GM12878 (cell line): ENCODE measurements around the gene HADHA. TPM values are rescaled to one million over a fixed set of nuclear protein-coding genes. Genes with fewer than 3 reads are reported as not detected.

ENCODE experiments used
- ATAC-seq: fragments of 200-7000 bp; cut with Tn5 transposase; 3 replicates; pipeline ENCODE4 v1.9.1; 2020; ENCODE audit warnings: mild to moderate bottlenecking, moderate library complexity
- BruUV-seq: library from RNA; stranded (reverse); fragments of 400-500 nt; replicated peaks from 2 replicates; lab custom pipeline; 2021; lab: Mats Ljungman, UMichigan
- CTCF ChIA-PET: fragments of 300-600 bp; sonication (Branson Sonifier 250); formaldehyde crosslinking; extraction: SDS; loops from one replicate; lab custom pipeline; 2021; ENCODE audit warnings: inconsistent platforms; lab: Yijun Ruan, JAX
- POLR2A ChIA-PET: fragments of 350-600 bp; formaldehyde crosslinking; extraction: SDS; loops from one replicate; lab custom pipeline; 2021; ENCODE audit warnings: inconsistent platforms; lab: Charles Lee
- RAD21 ChIA-PET: fragments of 300-600 bp; sonication (Branson Sonifier 250); formaldehyde crosslinking; loops from one replicate; lab custom pipeline; 2023; ENCODE audit warnings: antibody characterized with exemption; ENCODE audit not compliant: unreplicated experiment; lab: Charles Lee
- SMC1A ChIA-PET: fragments of 300-600 bp; sonication (Branson Sonifier 250); formaldehyde crosslinking; loops from one replicate; lab custom pipeline; 2023; ENCODE audit not compliant: unreplicated experiment, uncharacterized antibody; lab: Charles Lee
- DNase-seq: peaks from one replicate; pipeline ENCODE4 v3.0.0-alpha.2; 2011; ENCODE audit warnings: low read depth, low spot score
- FAIRE-seq: peaks from 3 replicates; lab custom pipeline; 2011; peaks lifted over from hg19 to GRCh38; lab: Jason Lieb, UNC
- H2AFZ ChIP-seq: 2 replicates; pipeline ENCODE4 v1.6.0; 2011; ENCODE audit warnings: low read depth, low read length, control low read depth; ENCODE audit not compliant: control insufficient read depth
- H3K27ac ChIP-seq: 2 replicates; pipeline ENCODE4 v1.5.1; 2011; ENCODE audit warnings: control low read depth; ENCODE audit not compliant: control insufficient read depth, insufficient read depth
- H3K27me3 ChIP-seq, 2 experiments: replicated peaks in 1 of 2; 2 replicates each; pipeline versions ENCODE4 v1.6.0 to v1.6.1; 2011; ENCODE audit warnings: low read length in 1 of 2; ENCODE audit not compliant: control insufficient read depth in 2 of 2, insufficient read depth in 2 of 2
- H3K36me3 ChIP-seq, 2 experiments: 2 replicates each; pipeline ENCODE4 v1.5.1; 2011; ENCODE audit warnings: low read length in 1 of 2; ENCODE audit not compliant: control insufficient read depth in 2 of 2, insufficient read depth in 2 of 2
- H3K4me1 ChIP-seq: 2 replicates; pipeline ENCODE4 v1.6.1; 2011; ENCODE audit warnings: mild to moderate bottlenecking, low read length, moderate library complexity, mixed read lengths; ENCODE audit not compliant: control insufficient read depth, insufficient read depth
- H3K4me2 ChIP-seq: 2 replicates; pipeline ENCODE4 v1.6.0; 2011; ENCODE audit warnings: control low read depth; ENCODE audit not compliant: control insufficient read depth, insufficient read depth
- H3K4me3 ChIP-seq: fragments of 200-600 bp; sonication (generic); 2 replicates; pipeline ENCODE4 v1.5.1; 2016
- H3K79me2 ChIP-seq: 2 replicates; pipeline ENCODE4 v1.6.0; 2011; ENCODE audit warnings: low read length; ENCODE audit not compliant: control insufficient read depth, insufficient read depth
- H3K9ac ChIP-seq: 2 replicates; pipeline ENCODE4 v1.8.0; 2011; ENCODE audit warnings: low read length, control low read depth, mixed read lengths; ENCODE audit not compliant: control insufficient read depth, insufficient read depth
- H3K9me3 ChIP-seq: replicated peaks from 3 replicates; pipeline ENCODE4 v1.5.1; 2011; ENCODE audit warnings: mild to moderate bottlenecking, low read length; ENCODE audit not compliant: control insufficient read depth, insufficient read depth
- H4K20me1 ChIP-seq: 2 replicates; pipeline ENCODE4 v1.6.0; 2011; ENCODE audit not compliant: control insufficient read depth, insufficient read depth
- CBX5 ChIP-seq: sonication (generic); IDR thresholded peaks from 2 replicates; pipeline ENCODE4 v1.6.1; 2016; ENCODE audit warnings: low read depth, moderate library complexity, mild to moderate bottlenecking, inconsistent platforms
- CREB1 ChIP-seq: IDR thresholded peaks from 2 replicates; pipeline ENCODE4 v1.6.1; 2012; ENCODE audit warnings: low read depth, mild to moderate bottlenecking, inconsistent platforms
- IRF3 ChIP-seq: fragments of 450-650 bp; IDR thresholded peaks from 2 replicates; pipeline ENCODE4 v1.6.1; 2014; ENCODE audit warnings: mild to moderate bottlenecking
- JUNB ChIP-seq: IDR thresholded peaks from 2 replicates; pipeline ENCODE4 v1.6.1; 2016; ENCODE audit warnings: antibody characterized with exemption, mild to moderate bottlenecking
- NBN ChIP-seq: fragments of 450-650 bp; IDR thresholded peaks from 2 replicates; pipeline ENCODE4 v1.6.1; 2016
- PML ChIP-seq: IDR thresholded peaks from 2 replicates; pipeline ENCODE4 v1.6.1; 2012; ENCODE audit warnings: low read length, inconsistent platforms
- ZBED1 ChIP-seq: IDR thresholded peaks from 2 replicates; pipeline ENCODE4 v1.6.1; 2016; ENCODE audit warnings: borderline replicate concordance
- WGBS: methylation state at CpG from one replicate; pipeline ENCODE4 v1.1.6; 2016; ENCODE audit warnings: low lambda C conversion rate; ENCODE audit not compliant: insufficient replicate concordance, insufficient coverage; ENCODE audit errors: missing lambda C conversion rate; 5-methylcytosine and 5-hydroxymethylcytosine counted together
- in situ Hi-C: fragments of 300-500 bp; cut with MboI; formaldehyde crosslinking; loops from 9 replicates; pipeline ENCODE4 v1.14.3; 2018; ENCODE audit warnings: mixed read lengths
- intact Hi-C: fragments of 100-400 bp; cut with micrococcal nuclease; formaldehyde crosslinking; loops from one replicate; pipeline ENCODE4 v1.14.2; 2022; ENCODE audit not compliant: unreplicated experiment
- polyA plus RNA-seq, 11 experiments: library from polyadenylated mRNA; depleted of rRNA in 4 of 11; unstranded in 6 of 11; stranded (reverse) in 5 of 11; fragments of >200 nt; fragmentation: Nextera tagmentation in 4 of 11; fragmentation: Illumina TruSeq in 1 of 11; extraction: Ambion mirVana in 4 of 11; extraction: Trizol in 1 of 11; gene quantifications; 1 replicate in 1 of 11; 2 replicates in 10 of 11; pipeline versions ENCODE4 v1.2.1 to v1.2.3, GENCODE V29; 2011 to 2016; ENCODE audit warnings: inconsistent platforms in 2 of 11, missing spikeins in 2 of 11, low read depth in 1 of 11
- total RNA-seq, 4 experiments: library from RNA; depleted of rRNA in 3 of 4; stranded (reverse); fragments of >200 nt in 3 of 4; fragmentation: Illumina TruSeq in 1 of 4; extraction: Trizol in 1 of 4; gene quantifications; 2 replicates each; pipeline versions ENCODE4 v1.2.1 to v1.2.3, GENCODE V29; 2013 to 2021

HADHA gene
- total and polyA plus RNA-seq, 10 of the 15 experiments (the other 5 are each of a cell fraction or from before 2014, with no cell fraction given): 109 to 207 (median 165) TPM

DNA sequence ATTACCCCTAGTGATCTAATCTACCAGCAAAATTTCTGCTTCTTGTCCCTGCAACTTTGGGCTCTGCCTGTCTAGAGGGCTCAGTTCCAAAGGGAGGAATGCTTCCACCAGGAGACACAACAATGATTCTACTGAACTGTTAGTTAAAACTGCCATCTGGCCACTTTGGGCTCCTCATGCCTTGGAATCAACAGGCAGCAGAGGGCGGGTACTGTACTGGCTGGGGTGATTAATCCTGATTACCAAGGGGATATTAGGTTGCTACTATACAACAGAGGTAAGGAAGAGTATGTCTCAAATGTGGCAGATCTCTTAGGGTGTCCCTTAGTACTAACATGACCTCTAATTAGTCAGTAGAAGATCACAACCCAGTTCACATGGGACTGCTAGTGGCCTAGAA is 21.4 kb downstream of the HADHA start (continued):
- TF ChIP-seq ZBED1: no peak
- no peak for TF ChIP-seq IRF3

DNA sequence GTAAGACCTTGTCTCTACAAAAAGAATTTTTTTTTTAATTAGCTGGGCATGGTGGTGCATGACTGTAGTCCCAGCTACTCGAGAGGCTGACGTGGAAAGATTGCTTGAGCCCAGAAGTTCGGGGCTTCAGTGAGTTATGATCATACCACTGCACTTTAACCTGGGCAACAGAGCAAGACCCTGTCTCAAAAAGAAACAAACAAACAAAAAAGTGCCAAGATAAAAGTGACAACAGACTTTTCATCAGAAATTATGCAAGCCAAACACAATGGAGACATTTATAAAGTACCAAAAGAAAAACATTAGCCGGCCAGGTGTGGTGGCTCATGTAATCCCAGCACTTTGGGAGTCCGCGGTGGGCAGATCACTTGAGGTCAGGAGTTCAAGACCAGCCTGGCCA is 26.7 kb downstream of the HADHA start:
- in situ Hi-C loops (no loop called here), intact Hi-C loops (no loop called here)
- Histone ChIP-seq H4K20me1 (no peaks in the 10 kb centered on the region), H3K27ac (no peak overlapping the region), H3K4me2 (no peak overlapping the region), H3K79me2 (no peaks in the 10 kb centered on the region), H3K4me1 (no peaks in the 10 kb centered on the region), H3K4me3 (no peak overlapping the region), H3K27me3 (no peaks in the 10 kb centered on the region), H3K36me3 (peaks cover 1 to 7% of the 10 kb centered on the region in 2 experiments; a peak in 2 of 4 replicates)
- ChIA-PET CTCF (interaction anchor here (1.9 kb wide), 1 partner anchor 11 kb away, joined by 6 read pairs; no protein-coding TSS in a partner anchor), POLR2A (no interaction called here), RAD21 (no interaction called here), SMC1A (interaction anchor here (0.6 kb wide), 1 partner anchor 11 kb away, joined by 3 read pairs; no protein-coding TSS in a partner anchor)
- FAIRE-seq: no peak
- over 99% methylated on average over 6 of the region's 6 CpGs for WGBS
- BruUV-seq: no TSS peak
- no peak for DNase-seq
- TF ChIP-seq CREB1: no peak
- no peak for TF ChIP-seq PML
- no peak for TF ChIP-seq NBN
- peak; percentile 98 for TF ChIP-seq CBX5
- TF ChIP-seq JUNB: no peak
- TF ChIP-seq, all 136 proteins: peak for 1
- no peak for ATAC-seq
- H3K9ac ChIP-seq: no peak overlapping the region
- no peaks in the 10 kb centered on the region; the same call in 2 of the 3 replicates for H3K9me3 ChIP-seq
- no peak overlapping the region for H2AFZ ChIP-seq
